ENCODE measurements around the gene TBC1D22A.

TBC1D22A gene

DNA sequence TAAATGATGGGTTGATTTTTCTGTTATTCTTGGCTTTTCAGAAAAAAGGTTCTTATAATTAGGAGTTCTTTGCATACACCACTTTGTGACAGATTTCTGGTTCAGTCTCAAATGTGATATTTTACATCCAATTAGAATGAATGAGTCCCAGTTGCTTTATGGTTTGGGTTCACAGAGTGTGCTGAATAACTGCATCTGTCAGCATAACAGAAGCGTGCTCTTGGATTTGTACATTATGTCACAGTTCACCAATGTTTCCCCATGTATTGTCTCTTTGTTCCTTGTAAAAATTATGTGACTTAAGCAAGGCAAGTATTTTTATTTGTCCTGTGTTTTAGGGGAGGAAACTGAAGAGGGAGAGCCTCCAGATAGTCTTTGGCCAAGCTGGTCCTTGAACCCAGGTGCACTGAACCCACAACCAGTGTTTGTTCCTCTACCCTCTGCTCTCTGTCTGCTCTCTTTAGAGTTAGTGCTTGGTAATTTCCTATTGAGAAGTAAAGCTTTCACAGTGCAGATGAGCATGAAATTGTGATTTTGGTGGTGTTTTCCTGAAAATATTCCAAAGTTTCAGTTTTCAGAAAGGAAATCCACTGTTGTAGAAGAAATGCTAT, 107.5 kb downstream of the TBC1D22A start:
- ChIA-PET CTCF (no interaction called here), POLR2A (no interaction called here)
- TF ChIP-seq, protein P1, sequence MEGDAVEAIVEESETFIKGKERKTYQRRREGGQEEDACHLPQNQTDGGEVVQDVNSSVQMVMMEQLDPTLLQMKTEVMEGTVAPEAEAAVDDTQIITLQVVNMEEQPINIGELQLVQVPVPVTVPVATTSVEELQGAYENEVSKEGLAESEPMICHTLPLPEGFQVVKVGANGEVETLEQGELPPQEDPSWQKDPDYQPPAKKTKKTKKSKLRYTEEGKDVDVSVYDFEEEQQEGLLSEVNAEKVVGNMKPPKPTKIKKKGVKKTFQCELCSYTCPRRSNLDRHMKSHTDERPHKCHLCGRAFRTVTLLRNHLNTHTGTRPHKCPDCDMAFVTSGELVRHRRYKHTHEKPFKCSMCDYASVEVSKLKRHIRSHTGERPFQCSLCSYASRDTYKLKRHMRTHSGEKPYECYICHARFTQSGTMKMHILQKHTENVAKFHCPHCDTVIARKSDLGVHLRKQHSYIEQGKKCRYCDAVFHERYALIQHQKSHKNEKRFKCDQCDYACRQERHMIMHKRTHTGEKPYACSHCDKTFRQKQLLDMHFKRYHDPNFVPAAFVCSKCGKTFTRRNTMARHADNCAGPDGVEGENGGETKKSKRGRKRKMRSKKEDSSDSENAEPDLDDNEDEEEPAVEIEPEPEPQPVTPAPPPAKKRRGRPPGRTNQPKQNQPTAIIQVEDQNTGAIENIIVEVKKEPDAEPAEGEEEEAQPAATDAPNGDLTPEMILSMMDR (IDR thresholded peaks at IDR 0.05; ENCODE audit: insufficient read depth, low read length, missing control alignments) = no peak
- no peak overlapping the region for H3K4me3 ChIP-seq (ENCODE audit: low read depth, low read length)
- no peak for DNase-seq (ENCODE audit: low read depth, low spot score)

DNA sequence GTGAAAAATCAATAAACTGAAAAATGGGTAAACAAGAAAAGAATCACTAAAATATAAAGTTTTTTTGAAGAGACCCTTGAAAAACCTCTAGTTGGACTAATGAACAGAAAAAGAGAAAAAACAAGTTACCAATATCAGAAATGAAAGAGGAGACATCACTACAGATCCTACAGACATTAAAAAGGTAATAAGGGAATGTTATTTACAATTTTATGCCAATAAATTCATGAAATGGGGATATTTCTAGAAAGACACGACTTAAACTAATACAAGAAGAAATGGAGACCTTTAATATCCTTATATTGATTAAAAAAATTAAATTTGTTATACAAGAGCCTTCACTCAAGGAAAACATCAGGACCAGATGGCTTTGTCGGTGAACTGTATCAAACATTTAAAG, 109.4 kb downstream of the TBC1D22A start:
- ChIA-PET POLR2A (no interaction called here), CTCF (no interaction called here)
- DNase-seq (ENCODE audit: low read depth, low spot score) = no peak
- TF ChIP-seq, protein P1 (IDR thresholded peaks at IDR 0.05; ENCODE audit: insufficient read depth, low read length, missing control alignments) = no peak
- H3K4me3 ChIP-seq (ENCODE audit: low read depth, low read length) = no peak overlapping the region

DNA sequence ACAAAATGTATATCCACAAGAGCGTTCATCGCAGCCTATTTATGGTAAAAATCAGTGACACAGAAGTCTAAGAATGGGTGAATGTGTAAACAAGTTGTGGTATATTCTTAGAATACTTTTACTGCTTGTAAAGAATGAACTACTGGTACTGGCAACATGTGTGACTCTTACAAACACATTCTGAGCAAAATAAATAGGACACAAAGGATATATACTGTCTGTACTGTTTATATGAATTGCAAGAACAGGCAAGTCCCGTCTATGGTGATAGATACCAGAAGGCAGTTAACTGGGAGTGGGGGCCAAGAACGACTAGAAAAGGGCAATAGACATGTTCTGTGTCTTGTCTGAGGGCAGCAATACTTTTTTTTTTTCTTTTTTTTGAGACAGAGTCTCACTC, 112.6 kb downstream of the TBC1D22A start:
- POLR2A ChIA-PET = no interaction called here
- TF ChIP-seq, protein P1 (IDR thresholded peaks at IDR 0.05; ENCODE audit: insufficient read depth, low read length, missing control alignments) = no peak
- CTCF ChIA-PET = no interaction called here

DNA sequence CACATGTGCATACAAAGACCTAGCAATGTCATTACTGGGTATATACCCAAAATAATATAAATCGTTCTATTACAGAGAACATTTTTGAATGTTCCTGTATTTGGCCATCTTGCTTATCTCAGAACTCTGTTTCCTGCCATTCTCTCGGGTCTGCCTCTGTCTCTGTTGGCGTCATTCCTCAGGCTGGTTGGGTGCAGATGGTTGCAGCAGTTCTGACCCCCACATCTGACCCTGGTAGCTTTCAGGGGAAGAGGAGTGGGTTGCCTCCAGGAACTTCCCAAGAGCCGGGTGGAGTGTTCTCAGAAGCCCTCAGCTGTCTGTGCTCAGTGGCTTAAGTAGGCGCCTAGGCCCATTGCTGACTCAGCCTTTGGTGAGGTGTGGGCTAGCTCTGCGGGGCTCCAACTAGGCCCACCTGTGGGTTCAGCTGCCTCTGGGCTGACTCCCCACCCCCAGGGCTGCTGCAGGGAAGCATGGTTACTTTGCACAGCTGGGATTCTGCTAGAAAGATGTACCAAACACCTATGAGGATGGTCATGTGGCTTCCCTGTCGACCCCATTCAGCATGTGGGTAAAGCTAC, 114.0 kb downstream of the TBC1D22A start:
- H3K4me3 ChIP-seq (ENCODE audit: low read depth, low read length) = no peak overlapping the region
- no peak for DNase-seq (ENCODE audit: low read depth, low spot score)
- ChIA-PET CTCF (no interaction called here), POLR2A (no interaction called here)
- TF ChIP-seq, protein P1 (IDR thresholded peaks at IDR 0.05; ENCODE audit: insufficient read depth, low read length, missing control alignments) = no peak

More for the DNA sequence above, 112.6 kb downstream of the TBC1D22A start:
- H3K4me3 ChIP-seq (ENCODE audit: low read depth, low read length) = no peak overlapping the region
- DNase-seq (ENCODE audit: low read depth, low spot score) = no peak

DNA sequence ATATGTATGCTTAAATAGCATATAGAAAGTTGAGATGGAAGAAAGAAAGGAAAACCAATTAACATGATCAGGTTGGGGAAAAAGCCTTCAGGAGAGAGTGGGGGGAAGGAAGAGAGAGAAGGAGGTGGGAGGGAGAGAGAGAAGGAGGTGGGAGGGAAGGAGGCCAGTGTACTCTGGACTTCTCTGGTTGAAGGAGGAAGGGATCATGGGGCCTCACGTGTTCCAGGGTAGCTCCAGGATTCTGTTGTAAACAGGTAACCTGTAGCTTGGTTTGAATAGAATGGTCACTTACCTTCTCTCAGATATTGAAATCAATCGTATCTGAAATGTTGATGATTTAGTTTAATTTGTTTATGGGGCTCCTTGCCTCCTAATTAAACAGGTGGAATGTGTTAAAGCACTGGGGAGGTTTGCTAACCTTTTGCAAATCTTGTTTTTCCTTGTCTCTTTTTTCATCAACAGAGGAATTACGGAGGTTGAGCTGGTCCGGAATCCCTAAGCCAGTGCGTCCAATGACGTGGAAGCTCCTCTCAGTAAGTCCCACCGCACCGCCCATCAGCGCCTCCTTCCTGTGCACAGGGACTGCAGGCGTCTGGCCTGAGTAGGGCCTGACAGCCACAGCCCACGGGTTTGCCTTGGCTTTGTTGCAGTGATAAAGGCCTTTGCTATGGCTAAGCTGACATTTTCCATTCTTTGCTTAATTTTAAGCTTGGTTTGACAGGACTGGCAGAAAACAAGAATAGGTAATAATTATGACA, 115.9 kb downstream of the TBC1D22A start:
- H3K4me3 ChIP-seq (ENCODE audit: low read depth, low read length) = no peak overlapping the region
- ChIA-PET POLR2A (no interaction called here), CTCF (interaction anchor here (1.2 kb wide), 1 partner anchor 9 kb away, joined by 3 read pairs; no protein-coding TSS in a partner anchor)
- no peak for DNase-seq (ENCODE audit: low read depth, low spot score)
- TF ChIP-seq, protein P1 (IDR thresholded peaks at IDR 0.05; ENCODE audit: insufficient read depth, low read length, missing control alignments) = no peak

DNA sequence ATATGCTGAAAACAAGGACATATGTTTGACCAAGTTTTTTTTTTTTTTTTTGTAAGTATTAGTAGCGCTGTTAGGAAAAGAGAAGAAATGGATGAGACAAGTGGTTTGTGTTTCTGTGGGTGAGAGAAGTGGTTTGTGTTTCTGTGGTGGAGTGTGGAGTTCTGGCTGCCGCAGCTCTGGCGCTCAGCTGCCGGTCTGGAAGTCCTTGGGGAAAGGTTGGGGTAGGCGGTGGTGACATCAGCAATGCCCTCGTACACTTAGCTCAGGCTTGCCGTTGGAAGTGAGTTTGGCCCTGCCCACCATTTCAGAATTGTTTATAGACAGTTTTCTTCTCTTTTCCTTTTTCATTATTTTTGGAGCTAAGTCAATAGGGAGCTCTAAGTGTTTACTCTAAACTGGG, 116.6 kb downstream of the TBC1D22A start:
- no peak for DNase-seq (ENCODE audit: low read depth, low spot score)
- CTCF ChIA-PET = interaction anchor here (1.2 kb wide), 1 partner anchor 8 kb away, joined by 3 read pairs; no protein-coding TSS in a partner anchor
- POLR2A ChIA-PET = no interaction called here
- no peak overlapping the region for H3K4me3 ChIP-seq (ENCODE audit: low read depth, low read length)
- TF ChIP-seq, protein P1 (IDR thresholded peaks at IDR 0.05; ENCODE audit: insufficient read depth, low read length, missing control alignments) = no peak
